GM18870 (cell line): ENCODE measurements around the gene DNAJC19.
A peak's percentile ranks its signal among the peaks of the same experiment; 100 is the strongest.

Experiments
- ATAC-seq: cut with Tn5 transposase; IDR thresholded peaks from one replicate; pipeline ENCODE4 v1.9.1; 2021; ENCODE audit warnings: moderate library complexity; ENCODE audit not compliant: unreplicated experiment

DNAJC19 gene

GRCh38 chr3:180961552-180961951 is 28.0 kb downstream of the DNAJC19 start:
- ATAC-seq, result no peak

- no peak for ATAC-seq
Observed at GRCh38 chr3:180961087-180961486, 28.4 kb downstream of the DNAJC19 start.

- peak; percentile 55 for ATAC-seq
Observed at GRCh38 chr3:180959691-180960090, 29.8 kb downstream of the DNAJC19 start.

- ATAC-seq, result peak; percentile 74
Observed at GRCh38 chr3:180947761-180948390, 41.7 kb downstream of the DNAJC19 start.

GRCh38 chr3:180940826-180941225 is 48.7 kb downstream of the DNAJC19 start:
- ATAC-seq, result no peak

- ATAC-seq, result no peak
Observed at GRCh38 chr3:180934638-180935037, 54.9 kb downstream of the DNAJC19 start.
